Keratinocyte (primary cell): ENCODE data around the gene SLC26A8. TPM values are rescaled to one million over a fixed set of nuclear protein-coding genes. Genes with fewer than 3 reads are reported as not detected.
"Not testable (repeated sequence)": the region's sequence is repeated elsewhere in the genome, so short reads cannot be mapped to it uniquely, and the experiment has no call there.

Source experiments
- DNase-seq: peaks from one replicate; pipeline ENCODE4 v3.0.0-alpha.2; 2011; ENCODE audit warnings: low read depth, missing footprints, low spot score
- FAIRE-seq: peaks from 2 replicates; lab custom pipeline; 2011; peaks lifted over from hg19 to GRCh38; lab: Jason Lieb, UNC
- H2AFZ ChIP-seq: 2 replicates; pipeline ENCODE4 v1.6.0; 2012; ENCODE audit warnings: low read length, control low read depth, inconsistent platforms; ENCODE audit not compliant: control insufficient read depth
- H3K27ac ChIP-seq: 2 replicates; pipeline ENCODE4 v1.5.1; 2011; ENCODE audit warnings: low read length; ENCODE audit not compliant: control insufficient read depth, insufficient read depth
- H3K27me3 ChIP-seq: 3 replicates; pipeline ENCODE4 v1.6.0; 2011; ENCODE audit warnings: low read length; ENCODE audit not compliant: control insufficient read depth, insufficient read depth; ENCODE audit errors: extremely low read depth
- H3K36me3 ChIP-seq, 2 experiments: 2 replicates in 1 of 2; 3 replicates in 1 of 2; pipeline ENCODE4 v1.5.1; 2011; ENCODE audit warnings: low read length in 2 of 2, mild to moderate bottlenecking in 1 of 2; ENCODE audit not compliant: control insufficient read depth in 2 of 2, insufficient read depth in 2 of 2; ENCODE audit errors: extremely low read depth in 1 of 2
- H3K4me1 ChIP-seq: 3 replicates; pipeline ENCODE4 v1.5.1; 2011; ENCODE audit warnings: low read length; ENCODE audit not compliant: control insufficient read depth, insufficient read depth; ENCODE audit errors: extremely low read depth
- H3K4me2 ChIP-seq: 3 replicates; pipeline ENCODE4 v1.6.0; 2011; ENCODE audit warnings: low read depth, low read length; ENCODE audit not compliant: control insufficient read depth, insufficient read depth; ENCODE audit errors: extremely low read depth
- H3K4me3 ChIP-seq, 3 experiments: fragments of 200-600 bp in 1 of 3; sonication (generic) in 1 of 3; 2 replicates in 2 of 3; 3 replicates in 1 of 3; pipeline ENCODE4 v1.5.1; 2011 to 2016; ENCODE audit warnings: low read length in 3 of 3, mild to moderate bottlenecking in 3 of 3, control low read depth in 2 of 3, inconsistent platforms in 1 of 3, low read depth in 1 of 3, mixed read lengths in 1 of 3, mixed run types in 1 of 3, moderate library complexity in 1 of 3; ENCODE audit not compliant: control insufficient read depth in 2 of 3, insufficient read depth in 2 of 3; ENCODE audit errors: extremely low read depth in 1 of 3
- H3K79me2 ChIP-seq: 2 replicates; pipeline ENCODE4 v1.6.0; 2012; ENCODE audit warnings: low read length; ENCODE audit not compliant: control insufficient read depth, insufficient read depth
- H3K9ac ChIP-seq: 3 replicates; pipeline ENCODE4 v1.6.0; 2011; ENCODE audit warnings: low read length; ENCODE audit not compliant: control insufficient read depth, insufficient read depth; ENCODE audit errors: extremely low read depth
- H3K9me1 ChIP-seq: 3 replicates; pipeline ENCODE4 v1.6.0; 2011; ENCODE audit warnings: low read length; ENCODE audit not compliant: control insufficient read depth, insufficient read depth; ENCODE audit errors: extremely low read depth
- H3K9me3 ChIP-seq: 2 replicates; pipeline ENCODE4 v1.5.1; 2012; ENCODE audit warnings: low read depth, low read length; ENCODE audit not compliant: control insufficient read depth
- H4K20me1 ChIP-seq: 3 replicates; pipeline ENCODE4 v1.6.0; 2011; ENCODE audit warnings: low read length; ENCODE audit not compliant: control insufficient read depth, insufficient read depth; ENCODE audit errors: extremely low read depth
- EZH2 ChIP-seq: IDR thresholded peaks from one replicate; pipeline ENCODE4 v1.6.1; 2012; ENCODE audit warnings: inconsistent platforms, mild to moderate bottlenecking, low read length, moderate library complexity
- dilution Hi-C: fragments of 300-500 bp; cut with MboI; formaldehyde crosslinking; loops from one replicate; pipeline ENCODE4 v1.7.0; 2020; ENCODE audit warnings: low sequenced_read_pairs; ENCODE audit not compliant: extremely low pct_ligation_motif_present
- polyA plus RNA-seq, 5 experiments: library from polyadenylated mRNA; depleted of rRNA in 3 of 5; stranded (reverse) in 3 of 5; stranded (forward) in 1 of 5; unstranded in 1 of 5; fragments of >200 nt; gene quantifications; 1 replicate in 1 of 5; 2 replicates in 3 of 5; 3 replicates in 1 of 5; pipeline versions ENCODE4 v1.2.1 to v1.2.3, GENCODE V29; 2011 to 2012; ENCODE audit warnings: missing spikeins in 2 of 5, low read depth in 1 of 5, low replicate concordance in 1 of 5
- TF ChIP-seq, protein P1 (sequence below), 3 experiments: IDR thresholded peaks in 1 of 3; conservative IDR thresholded peaks in 1 of 3; optimal IDR thresholded peaks in 1 of 3; 2 replicates in 2 of 3; 3 replicates in 1 of 3; pipeline versions ENCODE3 to v1.5.1; 2011; ENCODE audit warnings: low read length in 3 of 3, mild to moderate bottlenecking in 3 of 3, moderate library complexity in 2 of 3, control low read depth in 1 of 3, inconsistent platforms in 1 of 3; ENCODE audit not compliant: insufficient read depth in 2 of 3; ENCODE audit errors: extremely low read depth in 1 of 3

Gene SLC26A8
- polyA plus RNA-seq, 1 donor (not counting 4 experiments of a cell fraction or from before 2014, with no cell fraction given) = 0.18 TPM

DNA sequence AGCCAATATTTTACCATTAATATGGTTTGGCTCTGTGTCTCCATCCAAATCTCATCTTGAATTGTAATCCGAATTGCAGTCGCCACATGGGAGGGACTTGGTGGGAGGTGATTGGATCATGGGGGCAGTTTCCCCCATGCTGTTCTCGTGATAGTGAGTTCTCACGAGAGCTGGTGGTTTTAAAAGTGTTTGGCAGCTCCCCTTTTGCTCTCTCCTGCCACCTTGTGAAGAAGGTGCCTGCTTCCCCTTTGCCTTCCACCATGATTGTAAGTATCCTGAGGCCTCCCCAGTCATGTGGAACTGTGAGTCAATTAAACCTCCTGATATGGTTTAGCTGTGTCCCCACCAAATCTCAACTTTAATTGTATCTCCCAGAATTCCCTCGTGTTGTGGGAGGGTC lies 85.2 kb downstream of the SLC26A8 start:
- H3K27ac ChIP-seq, H3K79me2 ChIP-seq, H3K4me3 ChIP-seq, dilution Hi-C loops, FAIRE-seq, H3K4me1 ChIP-seq, H4K20me1 ChIP-seq, H3K4me2 ChIP-seq, H3K9me1 ChIP-seq, DNase-seq, H3K9ac ChIP-seq, H3K27me3 ChIP-seq, H3K36me3 ChIP-seq, H3K9me3 ChIP-seq, H2AFZ ChIP-seq: not testable (repeated sequence)

DNA sequence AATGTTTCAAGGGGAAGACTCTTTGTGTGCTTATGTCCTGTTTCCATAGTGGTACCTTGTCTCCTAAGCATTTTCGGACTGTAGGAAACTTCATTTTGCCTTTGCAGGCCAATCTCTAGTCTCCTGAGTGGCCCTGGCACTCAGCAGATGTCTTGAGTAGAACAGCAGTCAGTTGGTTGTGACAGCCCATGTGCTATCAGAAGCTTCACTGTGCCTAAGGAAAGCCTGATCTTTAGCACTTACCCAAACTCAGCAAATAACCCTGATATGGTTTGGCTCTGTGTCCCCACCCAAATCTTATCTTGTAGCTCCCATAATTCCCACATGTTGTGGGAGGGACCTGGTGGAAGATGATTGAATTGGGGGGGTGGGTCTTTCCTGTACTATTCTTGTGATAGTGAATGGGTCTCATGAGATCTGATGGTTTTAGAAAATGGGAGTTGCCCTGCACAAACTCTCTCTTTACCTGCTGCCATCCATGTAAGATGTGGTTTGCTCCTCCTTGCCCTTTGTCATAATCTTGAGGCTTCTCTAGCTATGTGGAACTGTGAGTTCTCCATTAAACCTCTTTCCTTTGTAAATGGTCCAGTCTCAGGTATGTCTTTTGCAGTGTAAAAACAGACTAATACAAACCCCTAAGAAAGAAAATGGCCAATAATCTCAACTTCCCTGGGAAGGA lies 87.6 kb downstream of the SLC26A8 start:
- H3K27me3 ChIP-seq = no peaks in the 10 kb centered on the region

More for the DNA sequence above, 87.6 kb downstream of the SLC26A8 start:
- Histone ChIP-seq H3K9ac (no peak overlapping the region), H3K4me3 (no peak overlapping the region), H3K27ac (no peak overlapping the region), H3K9me1 (no peaks in the 10 kb centered on the region), H3K79me2 (no peaks in the 10 kb centered on the region), H3K4me1 (no peaks in the 10 kb centered on the region), H3K4me2 (no peak overlapping the region), H3K9me3 (no peaks in the 10 kb centered on the region), H2AFZ (no peak overlapping the region), H4K20me1 (no peaks in the 10 kb centered on the region), H3K36me3 (no peaks in the 10 kb centered on the region)
- dilution Hi-C loops = no loop called here
- no peak for DNase-seq
- TF ChIP-seq EZH2 = no peak
- TF ChIP-seq, protein P1, sequence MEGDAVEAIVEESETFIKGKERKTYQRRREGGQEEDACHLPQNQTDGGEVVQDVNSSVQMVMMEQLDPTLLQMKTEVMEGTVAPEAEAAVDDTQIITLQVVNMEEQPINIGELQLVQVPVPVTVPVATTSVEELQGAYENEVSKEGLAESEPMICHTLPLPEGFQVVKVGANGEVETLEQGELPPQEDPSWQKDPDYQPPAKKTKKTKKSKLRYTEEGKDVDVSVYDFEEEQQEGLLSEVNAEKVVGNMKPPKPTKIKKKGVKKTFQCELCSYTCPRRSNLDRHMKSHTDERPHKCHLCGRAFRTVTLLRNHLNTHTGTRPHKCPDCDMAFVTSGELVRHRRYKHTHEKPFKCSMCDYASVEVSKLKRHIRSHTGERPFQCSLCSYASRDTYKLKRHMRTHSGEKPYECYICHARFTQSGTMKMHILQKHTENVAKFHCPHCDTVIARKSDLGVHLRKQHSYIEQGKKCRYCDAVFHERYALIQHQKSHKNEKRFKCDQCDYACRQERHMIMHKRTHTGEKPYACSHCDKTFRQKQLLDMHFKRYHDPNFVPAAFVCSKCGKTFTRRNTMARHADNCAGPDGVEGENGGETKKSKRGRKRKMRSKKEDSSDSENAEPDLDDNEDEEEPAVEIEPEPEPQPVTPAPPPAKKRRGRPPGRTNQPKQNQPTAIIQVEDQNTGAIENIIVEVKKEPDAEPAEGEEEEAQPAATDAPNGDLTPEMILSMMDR (optimal IDR thresholded peaks at IDR 0.05 in 1 of 3, IDR thresholded peaks at IDR 0.05 in 1 of 3, conservative IDR thresholded peaks at IDR 0.05 in 1 of 3; ENCODE audit: extremely low read depth in 1 of 3, insufficient read depth in 2 of 3, low read length in 3 of 3) = no peak
- FAIRE-seq = no peak
